Sciatic nerve (tissue), 2 donors: ENCODE results near the gene CDH1. TPM values are rescaled to one million over a fixed set of nuclear protein-coding genes. Genes with fewer than 3 reads are reported as not detected.
"Not testable (repeated sequence)": the region's sequence is repeated elsewhere in the genome, so short reads cannot be mapped to it uniquely, and the experiment has no call there.

Experiments
- ATAC-seq: fragments of 200-7000 bp; cut with Tn5 transposase; one replicate; pipeline ENCODE4 v1.9.1; 2020; ENCODE audit warnings: mild to moderate bottlenecking, moderate library complexity
- DNase-seq: peaks from one replicate; pipeline ENCODE4 v3.0.0-alpha.2; 2020; ENCODE audit warnings: low spot score
- intact Hi-C: fragments of 100-400 bp; cut with DNase I; formaldehyde crosslinking; loops from one replicate; pipeline ENCODE4 v1.14.2; 2022
- total RNA-seq: library from RNA; stranded (reverse); fragmentation: NEBNext Ultra II Directional; extraction: Animal tissue kit (Norgen Biotek cat#: 25700); gene quantifications from one replicate; pipeline ENCODE4 v1.2.1, GENCODE V29; 2021
- donor health status: DM: no; HTN: no; CAD: no.
- donor health status: DM: no; HTN: no; CAD: no.

Gene CDH1
- 55.7 TPM for total RNA-seq

- intact Hi-C loops = no loop called here
- peak; percentile 24 for ATAC-seq
- DNase-seq = peak; percentile 61
Observed at GRCh38 chr16:68737046-68737729, at the start of gene CDH1. TSS of gene CDH1 (plus strand) at chr16:68737292. CDS start at chr16:68737416, 124 bp downstream.

- no peak for DNase-seq
- intact Hi-C loops = no loop called here
- ATAC-seq = no peak
Observed at GRCh38 chr16:68689921-68690320, 47.2 kb upstream of the CDH1 start.

- DNase-seq (no peak), ATAC-seq (no peak)
- intact Hi-C loops = no loop called here
Observed at GRCh38 chr16:68695575-68695974, 41.5 kb upstream of the CDH1 start.

GRCh38 chr16:68696514-68696913 lies 40.6 kb upstream of the CDH1 start:
- ATAC-seq = no peak
- intact Hi-C loops = no loop called here

GRCh38 chr16:68698091-68698490 lies 39.0 kb upstream of the CDH1 start:
- ATAC-seq = no peak
- intact Hi-C loops = no loop called here
- no peak for DNase-seq

More at GRCh38 chr16:68696514-68696913, 40.6 kb upstream of the CDH1 start:
- DNase-seq = no peak

- ATAC-seq (no peak), DNase-seq (no peak)
- intact Hi-C loops = no loop called here
Observed at GRCh38 chr16:68700120-68700519, 37.0 kb upstream of the CDH1 start.

- no peak for ATAC-seq
- intact Hi-C loops = no loop called here
- no peak for DNase-seq
Observed at GRCh38 chr16:68700831-68701230, 36.3 kb upstream of the CDH1 start.

GRCh38 chr16:68704232-68704867 lies 32.7 kb upstream of the CDH1 start:
- DNase-seq = peak; percentile 84
- peak; percentile 75 for ATAC-seq
- intact Hi-C loops = no loop called here

- DNase-seq = no peak
- peak; percentile 51 for ATAC-seq
- intact Hi-C loops = no loop called here
Observed at GRCh38 chr16:68707340-68708152, 29.5 kb upstream of the CDH1 start.

- ATAC-seq (no peak), DNase-seq (no peak)
- intact Hi-C loops = no loop called here
Observed at GRCh38 chr16:68710211-68710610, 26.9 kb upstream of the CDH1 start.

- no peak for ATAC-seq
- no peak for DNase-seq
- intact Hi-C loops = no loop called here
Observed at GRCh38 chr16:68711421-68712139, 25.5 kb upstream of the CDH1 start.

GRCh38 chr16:68713361-68713760 lies 23.7 kb upstream of the CDH1 start:
- no peak for DNase-seq
- intact Hi-C loops = no loop called here
- no peak for ATAC-seq

GRCh38 chr16:68715471-68715870 lies 21.6 kb upstream of the CDH1 start:
- intact Hi-C loops = no loop called here
- no peak for ATAC-seq
- DNase-seq = no peak

GRCh38 chr16:68716516-68716915 lies 20.6 kb upstream of the CDH1 start:
- DNase-seq, ATAC-seq, intact Hi-C loops: not testable (repeated sequence)

GRCh38 chr16:68717684-68718083 lies 19.4 kb upstream of the CDH1 start:
- intact Hi-C loops = no loop called here
- DNase-seq = no peak
- ATAC-seq = no peak

- ATAC-seq = no peak
- DNase-seq = no peak
- intact Hi-C loops = no loop called here
Observed at GRCh38 chr16:68718590-68718989, 18.5 kb upstream of the CDH1 start.

- ATAC-seq (no peak), DNase-seq (no peak)
- intact Hi-C loops = no loop called here
Observed at GRCh38 chr16:68719993-68720489, 17.1 kb upstream of the CDH1 start.

GRCh38 chr16:68722119-68723024 lies 14.7 kb upstream of the CDH1 start:
- DNase-seq (no peak), ATAC-seq (no peak)
- intact Hi-C loops = no loop called here
